ENCODE data around the gene MYL3. TPM values are rescaled to one million over a fixed set of nuclear protein-coding genes. Genes with fewer than 3 reads are reported as not detected.

MYL3 gene
- total RNA-seq, 3 donors from 2014 or later (not counting 1 experiment from before 2014, with no cell fraction given), result not detected

DNA sequence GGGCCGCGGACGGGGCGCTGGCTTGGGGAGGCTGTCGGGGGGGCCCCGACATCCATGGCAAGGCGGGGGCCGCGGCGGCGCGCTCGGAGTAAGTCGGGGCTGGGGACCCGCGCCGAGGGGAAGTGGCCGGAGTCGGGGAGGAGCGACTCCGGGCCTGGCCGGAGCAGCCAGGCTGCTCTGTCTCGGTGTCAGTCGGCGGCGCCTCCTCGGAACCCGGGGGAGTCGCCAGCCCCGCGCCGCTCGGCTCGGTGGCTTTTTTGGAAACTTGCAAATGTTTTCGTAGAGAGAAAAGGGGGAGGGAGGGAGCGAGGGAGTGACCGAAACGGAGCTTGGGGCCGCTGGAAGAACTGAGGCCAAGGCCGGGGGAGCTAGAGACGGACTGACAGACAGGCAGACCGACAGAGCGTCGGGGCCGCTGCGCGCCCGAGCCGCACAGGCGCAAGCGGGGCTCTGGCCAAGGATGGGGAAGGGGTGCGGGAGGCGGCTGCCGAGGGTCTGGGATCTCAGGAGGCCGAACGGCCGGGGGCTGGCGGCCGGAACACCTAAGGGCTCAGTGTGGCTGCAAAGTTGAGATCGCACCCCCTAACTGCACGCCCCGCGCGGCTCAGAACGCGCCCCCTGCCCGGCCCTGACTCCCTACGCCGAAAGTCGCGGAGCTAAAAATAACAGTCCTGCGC, 19.3 kb upstream of the MYL3 start:
- peaks cover 20 to 39% of the 10 kb centered on the region in 2 donors for H3K4me1 Mint-ChIP-seq
- intact Hi-C loops (cut with micrococcal nuclease), result no loop called here
- under 1% methylated on average over 71 of the region's 72 CpGs for WGBS (ENCODE audit: insufficient coverage)
- DNase-seq, result peak in 1 of 2 donors; percentile 17
- peak overlapping the region; percentile 81 for H3K4me3 Mint-ChIP-seq
- peak overlapping the region in 1 of 2 donors; percentile 47 for H3K27ac Mint-ChIP-seq
- no peaks in the 10 kb centered on the region for H3K36me3 Mint-ChIP-seq
- Histone ChIP-seq H3K9me3 (ENCODE audit: control insufficient read depth, insufficient read depth, low read length) (no peaks in the 10 kb centered on the region), H3K4me3 (ENCODE audit: low read length) (peak overlapping the region; percentile 4), H3K36me3 (ENCODE audit: control insufficient read depth, insufficient read depth, low read length) (no peaks in the 10 kb centered on the region), H3K4me1 (ENCODE audit: control insufficient read depth, insufficient read depth, low read length) (peaks cover 31% of the 10 kb centered on the region), H3K27ac (ENCODE audit: low read length) (no peak overlapping the region), H3K27me3 (ENCODE audit: control insufficient read depth, insufficient read depth, low read length) (peaks cover 25% of the 10 kb centered on the region)
- peaks cover 29 to 43% of the 10 kb centered on the region in 2 donors for H3K27me3 Mint-ChIP-seq (ENCODE audit: low read depth in 2 of 2)
- H3K9me3 Mint-ChIP-seq, result no peaks in the 10 kb centered on the region
- TF ChIP-seq, protein P1, sequence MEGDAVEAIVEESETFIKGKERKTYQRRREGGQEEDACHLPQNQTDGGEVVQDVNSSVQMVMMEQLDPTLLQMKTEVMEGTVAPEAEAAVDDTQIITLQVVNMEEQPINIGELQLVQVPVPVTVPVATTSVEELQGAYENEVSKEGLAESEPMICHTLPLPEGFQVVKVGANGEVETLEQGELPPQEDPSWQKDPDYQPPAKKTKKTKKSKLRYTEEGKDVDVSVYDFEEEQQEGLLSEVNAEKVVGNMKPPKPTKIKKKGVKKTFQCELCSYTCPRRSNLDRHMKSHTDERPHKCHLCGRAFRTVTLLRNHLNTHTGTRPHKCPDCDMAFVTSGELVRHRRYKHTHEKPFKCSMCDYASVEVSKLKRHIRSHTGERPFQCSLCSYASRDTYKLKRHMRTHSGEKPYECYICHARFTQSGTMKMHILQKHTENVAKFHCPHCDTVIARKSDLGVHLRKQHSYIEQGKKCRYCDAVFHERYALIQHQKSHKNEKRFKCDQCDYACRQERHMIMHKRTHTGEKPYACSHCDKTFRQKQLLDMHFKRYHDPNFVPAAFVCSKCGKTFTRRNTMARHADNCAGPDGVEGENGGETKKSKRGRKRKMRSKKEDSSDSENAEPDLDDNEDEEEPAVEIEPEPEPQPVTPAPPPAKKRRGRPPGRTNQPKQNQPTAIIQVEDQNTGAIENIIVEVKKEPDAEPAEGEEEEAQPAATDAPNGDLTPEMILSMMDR (IDR thresholded peaks at IDR 0.05), result no peak
- peak in 1 of 3 donors; percentile 18 for ATAC-seq

DNA sequence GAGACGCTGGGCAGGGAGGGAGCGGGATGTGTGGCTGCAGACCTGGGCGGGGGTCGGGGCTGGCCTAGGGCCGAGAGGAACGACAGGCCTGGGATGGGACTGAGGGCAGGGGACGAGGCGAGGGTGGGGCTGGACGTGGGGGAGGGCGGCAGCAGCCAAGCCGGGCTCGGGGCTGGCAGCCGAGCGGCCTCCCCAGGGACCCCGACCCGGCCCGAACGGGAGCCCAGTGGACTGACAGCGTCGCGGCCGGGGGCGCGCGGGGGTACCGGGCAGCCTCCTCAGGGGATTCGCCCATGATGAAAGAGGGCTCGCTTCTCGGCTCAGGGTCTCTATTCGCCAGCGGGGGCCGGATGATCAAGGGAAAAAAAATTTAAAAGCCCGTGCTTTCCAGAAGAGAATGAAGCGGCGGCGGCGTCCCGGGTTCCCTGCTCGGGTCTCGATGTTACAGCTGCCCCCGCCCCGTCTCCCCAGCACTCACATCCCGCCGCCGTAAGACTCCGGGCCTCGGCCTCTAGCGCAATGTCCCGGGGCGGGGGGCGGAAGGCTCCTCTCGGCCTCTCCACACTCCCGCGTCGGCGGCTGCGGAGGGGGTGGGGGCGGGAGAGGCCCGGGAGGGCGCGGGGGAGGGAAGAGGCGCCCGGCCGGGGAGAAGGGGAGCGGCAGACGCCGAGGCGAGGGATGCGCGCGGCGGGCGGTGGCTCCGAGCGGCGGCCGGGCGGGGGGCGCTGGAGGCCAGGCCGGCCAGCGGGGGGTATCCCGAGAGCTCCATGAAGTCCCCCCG, 18.5 kb upstream of the MYL3 start:
- Mint-ChIP-seq H3K4me3 (peak overlapping the region; percentile 81), H3K27me3 (ENCODE audit: low read depth in 2 of 2) (peaks cover 29 to 43% of the 10 kb centered on the region in 2 donors), H3K27ac (no peak overlapping the region), H3K36me3 (no peaks in the 10 kb centered on the region), H3K4me1 (peaks cover 20 to 39% of the 10 kb centered on the region in 2 donors), H3K9me3 (no peaks in the 10 kb centered on the region)
- peak in 2 of 3 donors; percentile 28 to 37 for ATAC-seq
- intact Hi-C loops (cut with micrococcal nuclease), result no loop called here
- peak in 1 of 2 donors; percentile 34 for DNase-seq
- Histone ChIP-seq H3K27me3 (ENCODE audit: control insufficient read depth, insufficient read depth, low read length) (peaks cover 25% of the 10 kb centered on the region), H3K27ac (ENCODE audit: low read length) (no peak overlapping the region), H3K36me3 (ENCODE audit: control insufficient read depth, insufficient read depth, low read length) (no peaks in the 10 kb centered on the region), H3K4me3 (ENCODE audit: low read length) (no peak overlapping the region), H3K9me3 (ENCODE audit: control insufficient read depth, insufficient read depth, low read length) (no peaks in the 10 kb centered on the region), H3K4me1 (ENCODE audit: control insufficient read depth, insufficient read depth, low read length) (peaks cover 31% of the 10 kb centered on the region)
- TF ChIP-seq, protein P1 (IDR thresholded peaks at IDR 0.05), result no peak
- 3% methylated on average over 76 of the region's 83 CpGs for WGBS (ENCODE audit: insufficient coverage)

DNA sequence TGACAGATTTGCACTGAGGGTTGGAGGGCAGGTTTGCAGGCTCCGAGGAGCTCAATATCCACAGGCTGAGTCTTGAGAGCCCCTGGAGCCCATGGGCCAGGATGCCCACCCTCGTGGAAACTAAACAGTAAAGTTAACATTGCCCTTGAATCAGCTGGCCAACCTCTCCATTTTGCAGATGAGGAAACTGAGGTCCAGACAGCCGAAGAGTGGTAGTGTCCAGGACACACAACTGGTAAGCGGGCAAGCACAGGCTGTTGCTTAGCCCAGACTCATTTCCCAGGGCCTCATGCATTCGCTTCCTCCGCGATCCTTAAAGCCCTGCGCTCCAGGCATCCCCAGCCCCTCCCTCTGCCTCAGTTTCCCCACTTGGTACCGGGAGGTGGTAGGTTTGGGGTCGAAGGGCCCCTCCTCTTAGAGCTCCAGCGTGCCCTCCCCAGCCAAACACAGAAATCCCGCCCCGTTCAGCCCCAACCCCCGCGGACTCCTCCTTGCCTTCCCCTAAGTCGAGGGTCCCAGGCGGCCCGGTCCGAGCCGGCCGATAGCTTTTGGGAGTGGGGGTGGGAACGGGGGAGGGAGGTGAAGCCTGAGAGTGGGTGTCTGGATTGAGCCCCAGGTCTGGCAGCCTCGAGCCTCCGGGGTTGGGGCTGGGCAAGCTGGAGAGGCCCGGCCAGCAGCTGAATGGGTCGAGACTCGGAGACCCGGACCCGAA, 17.8 kb upstream of the MYL3 start:
- no peak for ATAC-seq
- TF ChIP-seq, protein P1 (IDR thresholded peaks at IDR 0.05), result no peak
- no peaks in the 10 kb centered on the region for H3K9me3 ChIP-seq (ENCODE audit: control insufficient read depth, insufficient read depth, low read length)
- Mint-ChIP-seq H3K4me3 (peak overlapping the region; percentile 85), H3K36me3 (no peaks in the 10 kb centered on the region), H3K9me3 (no peaks in the 10 kb centered on the region), H3K4me1 (peaks cover 20 to 39% of the 10 kb centered on the region in 2 donors), H3K27ac (peak overlapping the region in 1 of 2 donors; percentile 20), H3K27me3 (ENCODE audit: low read depth in 2 of 2) (peaks cover 29 to 43% of the 10 kb centered on the region in 2 donors)
- no peak overlapping the region for H3K27ac ChIP-seq (ENCODE audit: low read length)
- no peak overlapping the region for H3K4me3 ChIP-seq (ENCODE audit: low read length)
- WGBS (ENCODE audit: insufficient coverage), result 51% methylated on average over 29 of the region's 29 CpGs
- DNase-seq, result no peak
- peaks cover 25% of the 10 kb centered on the region for H3K27me3 ChIP-seq (ENCODE audit: control insufficient read depth, insufficient read depth, low read length)
- H3K4me1 ChIP-seq (ENCODE audit: control insufficient read depth, insufficient read depth, low read length), result peaks cover 31% of the 10 kb centered on the region
- intact Hi-C loops (cut with micrococcal nuclease), result no loop called here
- no peaks in the 10 kb centered on the region for H3K36me3 ChIP-seq (ENCODE audit: control insufficient read depth, insufficient read depth, low read length)

Data from natural killer cell (primary cell).